GM19240 (cell line): Measurements from ENCODE around the gene IL5RA.

Experiments used
- DNase-seq: peaks from one replicate; pipeline ENCODE4 v3.0.0; 2011; ENCODE audit warnings: low spot score; ENCODE audit not compliant: insufficient read length

Gene IL5RA

DNA sequence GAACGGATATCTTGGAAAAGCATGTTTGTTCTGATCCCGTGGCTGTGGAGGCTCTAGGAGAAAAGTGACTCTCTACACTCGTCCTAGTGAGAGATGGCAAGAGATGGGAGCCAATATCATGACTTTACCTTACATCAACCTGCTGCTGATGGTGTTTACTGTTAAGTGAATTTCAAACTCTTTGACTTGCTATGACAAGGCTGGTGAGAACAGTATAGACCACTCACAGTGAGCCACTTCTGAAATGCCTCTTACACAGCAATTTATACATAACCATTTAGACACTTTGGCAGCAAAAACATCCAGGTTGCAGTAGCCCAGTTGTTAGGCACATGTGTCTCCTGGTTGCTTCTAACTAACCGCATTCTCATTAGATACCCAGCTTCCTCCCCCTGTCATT, 43.3 kb downstream of the IL5RA start:
- no peak for DNase-seq

GRCh38 chr3:3066378-3066777, 43.8 kb downstream of the IL5RA start:
- no peak for DNase-seq

DNA sequence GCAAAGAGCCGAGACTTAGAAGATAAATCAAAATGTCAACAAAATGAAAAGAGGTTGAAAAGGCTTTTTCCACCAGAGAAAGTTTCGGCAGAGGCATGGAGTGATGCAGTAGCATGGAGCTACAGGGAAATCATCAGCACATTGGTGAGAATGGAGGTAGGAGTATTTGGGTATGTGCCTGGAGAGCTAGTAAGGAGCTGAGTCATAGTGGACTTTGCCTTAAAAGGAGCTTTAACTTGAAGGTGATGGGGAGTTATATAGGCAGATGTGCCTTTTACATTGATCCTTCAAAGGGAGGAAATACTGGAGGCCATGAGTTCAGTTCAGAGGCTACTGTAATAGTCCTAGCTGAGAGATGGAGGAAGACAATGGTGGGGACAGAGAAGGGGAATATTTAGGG, 44.3 kb downstream of the IL5RA start:
- no peak for DNase-seq

DNA sequence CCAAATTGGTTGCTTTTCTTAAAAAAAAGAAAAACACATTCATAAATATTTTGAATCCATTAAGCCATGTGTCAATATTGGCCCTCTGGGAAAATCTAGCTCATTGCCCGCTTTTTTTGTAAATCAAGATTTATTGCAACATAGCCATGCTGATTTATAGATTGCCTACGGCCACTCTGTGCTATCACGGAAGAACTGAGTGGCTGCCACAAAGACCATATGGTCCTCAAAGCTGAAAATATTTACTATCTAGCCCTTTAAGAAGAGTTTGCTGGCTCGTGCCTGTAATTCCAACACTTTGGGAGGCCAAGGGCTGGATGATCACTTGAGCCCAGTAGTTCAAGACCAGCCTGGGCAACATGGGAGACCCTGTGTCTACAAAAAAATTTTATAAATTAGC, 45.9 kb downstream of the IL5RA start:
- DNase-seq, result no peak

DNA sequence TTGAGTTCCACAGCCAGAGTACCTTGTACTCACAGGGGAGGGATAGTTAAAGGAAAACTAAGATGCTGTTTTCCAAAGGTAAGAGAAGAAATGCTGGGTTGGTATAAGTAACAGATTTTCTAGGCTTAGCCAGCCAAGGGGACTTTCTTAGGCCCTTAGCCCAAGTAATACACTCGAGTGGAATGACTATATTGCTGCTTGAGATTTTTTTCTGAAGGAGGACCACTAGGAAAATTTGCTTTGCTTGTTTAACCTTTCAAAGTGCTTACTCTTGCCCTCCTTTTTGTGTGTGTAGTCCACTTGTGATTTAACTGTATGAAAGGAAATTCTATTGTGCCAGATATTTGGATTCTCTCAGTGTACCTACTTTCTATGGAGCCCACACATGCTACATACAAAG, 50.5 kb downstream of the IL5RA start:
- DNase-seq, result no peak

DNA sequence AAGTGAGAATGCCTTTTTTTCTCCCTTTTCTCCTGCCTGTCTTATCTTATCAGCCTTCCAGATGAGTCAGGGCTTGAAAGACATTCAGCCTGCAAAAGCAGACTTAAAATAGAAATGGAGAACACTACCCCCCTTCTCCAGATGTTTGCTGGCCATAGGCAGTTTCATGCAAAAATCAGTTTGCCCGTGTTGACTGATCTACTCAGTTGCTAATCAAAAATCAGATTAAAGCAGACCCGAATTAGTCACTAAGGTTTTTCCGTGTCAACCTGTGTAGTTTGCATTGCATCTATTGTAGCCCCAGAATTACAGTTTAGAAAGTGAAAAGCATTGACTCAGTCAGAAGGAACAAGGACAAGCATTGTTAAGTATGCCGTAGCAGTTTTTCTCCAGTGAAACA, 56.2 kb downstream of the IL5RA start:
- no peak for DNase-seq

DNA sequence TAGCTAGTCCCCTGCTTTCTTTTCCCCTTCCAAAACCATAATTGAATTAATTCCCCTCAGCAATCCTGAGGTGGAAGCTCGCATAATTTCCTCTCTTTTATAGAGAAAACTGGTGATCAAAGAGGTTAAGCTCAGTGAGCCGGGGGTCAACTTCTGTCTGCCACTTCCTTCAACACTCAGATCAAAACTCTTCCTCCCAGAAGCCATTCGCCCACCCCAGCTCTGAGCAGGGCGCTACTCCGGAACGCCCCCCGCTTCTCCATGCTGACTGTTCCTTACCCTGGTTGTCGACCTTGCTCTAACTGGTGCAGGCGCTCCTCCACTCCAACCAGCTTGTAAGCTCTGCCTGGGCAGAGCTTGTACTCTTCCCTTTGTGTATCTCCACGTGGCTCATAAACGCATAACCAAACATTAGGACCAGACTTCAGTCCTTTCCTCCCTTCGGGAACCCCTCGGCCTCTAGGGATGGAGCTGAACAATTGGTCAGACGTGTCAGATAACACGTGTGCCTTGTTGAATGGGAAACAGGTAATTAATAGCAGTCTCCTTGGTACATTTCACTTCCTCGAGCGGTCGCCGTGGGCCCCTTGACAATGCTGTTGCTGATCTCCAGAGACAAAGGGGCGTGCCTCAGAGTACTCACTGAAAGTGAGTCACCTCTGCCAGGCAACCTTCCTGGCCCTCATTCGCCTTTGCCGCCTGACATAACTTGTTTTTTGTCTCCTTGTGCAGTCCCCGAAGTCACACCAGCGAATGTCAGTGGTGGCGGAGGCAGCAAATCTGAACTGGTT, 71.8 kb downstream of the IL5RA start:
- no peak for DNase-seq

DNA sequence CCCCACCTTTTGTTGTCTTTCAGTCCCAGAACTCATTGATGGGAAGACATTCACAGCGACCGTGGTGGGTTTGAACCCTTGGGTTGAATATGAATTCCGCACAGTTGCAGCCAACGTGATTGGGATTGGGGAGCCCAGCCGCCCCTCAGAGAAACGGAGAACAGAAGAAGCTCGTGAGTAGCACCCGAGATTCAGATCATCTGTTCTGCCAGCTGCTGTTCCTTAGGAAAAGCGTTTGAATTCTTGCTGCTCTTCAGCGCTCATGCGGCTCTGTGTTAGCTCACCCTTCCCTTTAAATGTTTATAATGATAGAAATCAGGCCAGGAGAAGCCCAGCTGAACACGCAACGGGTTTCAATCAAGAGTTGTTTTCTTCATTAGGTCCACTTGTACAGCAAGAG, 73.0 kb downstream of the IL5RA start:
- DNase-seq, result no peak

DNA sequence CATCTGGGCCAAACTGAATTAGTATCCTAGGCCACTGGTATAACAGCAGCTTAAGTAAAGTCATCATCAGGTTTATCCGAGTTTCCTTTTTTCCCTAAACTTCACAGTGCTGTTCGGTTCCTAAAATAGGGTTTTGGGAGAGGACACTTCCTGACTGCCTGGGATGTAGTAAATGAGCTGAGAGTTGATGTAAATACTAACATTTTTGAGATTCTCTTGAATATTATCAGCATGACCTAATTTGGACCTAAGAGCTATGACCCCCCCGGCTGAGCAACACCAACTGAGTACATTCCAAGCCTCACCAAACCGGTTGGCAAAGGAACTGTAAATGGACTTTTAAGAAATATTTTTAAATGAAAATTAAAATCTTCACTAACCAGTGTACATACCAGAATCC, 78.8 kb downstream of the IL5RA start:
- no peak for DNase-seq

- peak; percentile 17 for DNase-seq
These were observed 82.1 kb downstream of the IL5RA start for GRCh38 chr3:3027976-3028567.

- DNase-seq, result no peak
These were observed 86.9 kb downstream of the IL5RA start for GRCh38 chr3:3023111-3023745.

DNA sequence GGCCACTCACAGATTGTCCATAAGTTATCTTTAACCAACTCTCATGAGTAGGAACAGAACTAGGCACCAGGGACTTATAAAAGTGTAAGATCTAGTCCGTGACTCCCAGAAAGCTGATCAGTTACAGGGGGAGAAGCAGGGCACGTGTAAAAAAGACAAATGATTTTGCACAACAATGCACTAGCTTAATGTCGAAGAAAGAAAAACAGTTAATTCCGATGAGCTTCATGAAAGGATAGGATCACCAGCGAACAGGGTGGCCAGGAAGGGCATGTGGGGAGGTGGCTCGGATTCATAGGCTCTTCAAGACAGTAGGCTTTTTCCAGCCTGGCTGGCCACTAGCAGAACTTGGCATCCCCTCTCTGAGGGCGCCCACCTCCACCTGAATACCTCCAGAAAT, 90.0 kb downstream of the IL5RA start:
- DNase-seq, result no peak
